GM12873 (cell line): ENCODE results near the gene MAN1C1.

Experiments used
- CTCF ChIP-seq: IDR thresholded peaks from 2 replicates; pipeline ENCODE4 v1.5.1; 2012; ENCODE audit warnings: low read depth, mild to moderate bottlenecking, moderate library complexity, low read length, control low read depth; ENCODE audit not compliant: insufficient read depth; ENCODE audit errors: missing control alignments

The MAN1C1 gene

DNA sequence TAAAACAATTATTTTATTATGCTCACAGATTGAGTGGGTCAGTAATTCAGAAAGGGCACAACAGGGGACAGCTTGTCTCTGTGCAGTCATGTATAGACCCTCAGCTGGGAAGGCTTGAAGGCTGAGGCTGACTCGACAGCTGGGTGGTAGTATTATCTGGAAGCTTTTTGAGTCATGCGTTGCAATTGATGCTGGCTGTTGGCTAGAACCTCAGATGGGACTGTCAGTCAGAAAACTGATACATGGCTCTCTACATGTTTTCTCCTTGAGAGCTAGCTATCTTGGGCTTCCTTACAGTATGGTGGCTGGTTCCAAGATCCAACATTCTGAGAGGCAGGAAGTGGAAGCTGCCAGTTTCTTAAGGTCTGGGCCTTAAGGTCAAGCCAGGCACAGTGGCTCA lies 121.9 kb downstream of the MAN1C1 start:
- TF ChIP-seq CTCF: no peak

DNA sequence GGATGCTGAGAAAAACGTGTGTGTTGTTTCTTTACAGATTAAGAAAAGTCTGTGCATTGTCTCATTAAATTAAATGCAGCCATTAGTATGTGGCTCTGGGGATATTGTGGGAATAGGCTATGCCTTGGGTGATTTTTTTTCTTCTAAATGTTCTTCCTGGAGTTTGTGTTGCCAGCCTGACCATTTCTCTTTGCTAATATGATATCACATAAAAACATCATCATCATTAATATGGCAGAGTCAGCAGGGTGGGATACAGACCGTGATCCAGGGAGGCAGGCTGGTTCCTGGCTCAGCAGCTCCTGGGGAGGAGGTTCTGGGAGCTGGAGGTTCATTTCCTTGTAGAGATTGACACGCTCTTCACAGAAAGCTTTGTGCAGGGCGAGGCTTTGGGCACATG lies 122.8 kb downstream of the MAN1C1 start:
- TF ChIP-seq CTCF: no peak

DNA sequence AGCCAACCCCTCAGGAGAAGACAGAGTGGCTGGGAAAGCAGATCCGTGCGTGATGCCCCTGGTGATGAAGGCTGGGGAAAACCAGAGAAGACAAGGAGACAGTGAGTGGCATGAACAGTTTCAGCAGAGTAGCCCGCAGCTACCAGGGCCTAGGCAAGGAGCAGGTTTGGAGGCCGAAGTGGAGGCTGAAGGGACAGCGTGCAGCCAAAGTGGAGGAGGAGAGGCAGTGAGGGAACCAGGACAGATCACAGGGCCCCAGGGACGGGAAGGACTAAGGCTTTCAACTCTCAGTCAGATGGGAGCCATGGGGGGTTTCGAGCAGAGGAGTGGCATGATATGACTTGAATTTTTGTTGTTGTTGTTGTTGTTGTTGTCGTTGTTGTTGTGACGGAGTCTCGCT lies 123.5 kb downstream of the MAN1C1 start:
- TF ChIP-seq CTCF: no peak

GRCh38 chr1:25742316-25742715 lies 125.7 kb downstream of the MAN1C1 start:
- no peak for TF ChIP-seq CTCF

- TF ChIP-seq CTCF: no peak
Observed at GRCh38 chr1:25743164-25744139, 126.9 kb downstream of the MAN1C1 start.

DNA sequence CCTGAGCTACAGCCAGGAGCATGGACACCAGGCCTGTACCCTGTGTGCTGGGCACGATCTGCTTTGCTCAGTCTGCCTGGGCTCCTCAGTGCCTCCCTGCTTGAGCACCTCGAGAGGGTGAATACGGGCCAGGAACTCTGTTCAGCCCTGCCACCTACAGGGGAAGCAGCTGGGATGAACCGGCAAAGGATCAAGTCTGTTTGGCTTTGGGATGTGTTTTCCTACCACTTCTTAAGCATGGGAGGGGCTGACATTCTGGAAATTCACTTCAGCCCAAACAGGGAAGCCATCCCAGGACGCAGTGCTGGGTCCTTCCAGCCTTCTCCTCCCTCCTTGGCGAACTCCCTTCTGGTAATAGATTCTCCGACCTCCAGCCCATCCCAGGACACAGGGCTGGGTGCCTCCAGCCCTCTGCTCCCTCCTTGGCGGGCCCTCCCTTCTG lies 127.6 kb downstream of the MAN1C1 start:
- TF ChIP-seq CTCF: no peak

GRCh38 chr1:25744636-25745425 lies 128.2 kb downstream of the MAN1C1 start:
- no peak for TF ChIP-seq CTCF
